ENCODE data around the gene SYTL3.

The SYTL3 gene

GRCh38 chr6:158752613-158753012, 102.8 kb downstream of the SYTL3 start:
- H3K4me3 ChIP-seq (ENCODE audit: low read length) = no peak overlapping the region
- peak; percentile 61 for TF ChIP-seq CTCF (conservative IDR thresholded peaks at IDR 0.05; ENCODE audit: low read depth, low read length)
- peak; percentile 59 for DNase-seq (ENCODE audit: low read depth)

GRCh38 chr6:158753811-158754210, 104.0 kb downstream of the SYTL3 start:
- no peak overlapping the region for H3K4me3 ChIP-seq (ENCODE audit: low read length)
- no peak for DNase-seq (ENCODE audit: low read depth)
- TF ChIP-seq CTCF (conservative IDR thresholded peaks at IDR 0.05; ENCODE audit: low read depth, low read length) = no peak

GRCh38 chr6:158754738-158755137, 104.9 kb downstream of the SYTL3 start:
- no peak for DNase-seq (ENCODE audit: low read depth)
- H3K4me3 ChIP-seq (ENCODE audit: low read length) = no peak overlapping the region

GRCh38 chr6:158755636-158756035, 105.8 kb downstream of the SYTL3 start:
- no peak overlapping the region for H3K4me3 ChIP-seq (ENCODE audit: low read length)
- DNase-seq (ENCODE audit: low read depth) = no peak
- TF ChIP-seq CTCF (conservative IDR thresholded peaks at IDR 0.05; ENCODE audit: low read depth, low read length) = no peak

More at GRCh38 chr6:158754738-158755137, 104.9 kb downstream of the SYTL3 start:
- no peak for TF ChIP-seq CTCF (conservative IDR thresholded peaks at IDR 0.05; ENCODE audit: low read depth, low read length)

- H3K4me3 ChIP-seq (ENCODE audit: low read length) = no peak overlapping the region
- DNase-seq (ENCODE audit: low read depth) = no peak
- no peak for TF ChIP-seq CTCF (conservative IDR thresholded peaks at IDR 0.05; ENCODE audit: low read depth, low read length)
These were observed 106.3 kb downstream of the SYTL3 start for GRCh38 chr6:158756126-158756525.

- no peak overlapping the region for H3K4me3 ChIP-seq (ENCODE audit: low read length)
- DNase-seq (ENCODE audit: low read depth) = no peak
- no peak for TF ChIP-seq CTCF (conservative IDR thresholded peaks at IDR 0.05; ENCODE audit: low read depth, low read length)
These were observed 107.3 kb downstream of the SYTL3 start for GRCh38 chr6:158756977-158757752.

GRCh38 chr6:158757753-158758090, 107.9 kb downstream of the SYTL3 start:
- no peak overlapping the region for H3K4me3 ChIP-seq (ENCODE audit: low read length)
- DNase-seq (ENCODE audit: low read depth) = no peak
- TF ChIP-seq CTCF (conservative IDR thresholded peaks at IDR 0.05; ENCODE audit: low read depth, low read length) = no peak
